ENCODE data around the gene LGALS14. TPM values are rescaled to one million over a fixed set of nuclear protein-coding genes. Genes with fewer than 3 reads are reported as not detected.

The LGALS14 gene
- total RNA-seq, 1 experiment from 2014 or later, result not detected

GRCh38 chr19:39738814-39739213, 34.5 kb downstream of the LGALS14 start (continued):
- TF ChIP-seq JUND (IDR thresholded peaks at IDR 0.05) (no peak), CBX3 (IDR thresholded peaks at IDR 0.05; ENCODE audit: low read depth) (no peak), RAD21 (IDR thresholded peaks at IDR 0.05; ENCODE audit: low read depth) (no peak), EZH2 (IDR thresholded peaks at IDR 0.05) (no peak), POLR2A (IDR thresholded peaks at IDR 0.05; ENCODE audit: borderline replicate concordance, extremely low read depth, insufficient read depth, insufficient read length) (no peak), FOSL1 (IDR thresholded peaks at IDR 0.05; ENCODE audit: low read depth) (no peak), YY1 (IDR thresholded peaks at IDR 0.05; ENCODE audit: extremely low read depth, insufficient replicate concordance, low read depth, low read length) (no peak)

- Histone ChIP-seq H3K4me2 (ENCODE audit: low read length) (no peak overlapping the region), H3K27ac (ENCODE audit: low read depth, low read length) (no peak overlapping the region), H3K36me3 (ENCODE audit: control insufficient read depth in 1 of 2, insufficient read depth in 2 of 2, low read length in 2 of 2) (no peaks in the 10 kb centered on the region), H4K20me1 (ENCODE audit: insufficient read depth) (no peaks in the 10 kb centered on the region), H3K9me3 (ENCODE audit: control insufficient read depth in 1 of 2, insufficient read depth in 1 of 2, low read depth in 1 of 2, low read length in 2 of 2) (no peaks in the 10 kb centered on the region), H3K79me2 (ENCODE audit: insufficient read depth, low read length) (no peaks in the 10 kb centered on the region), H3K27me3 (ENCODE audit: insufficient read depth, low read length) (peaks cover 75% of the 10 kb centered on the region), H3K4me1 (ENCODE audit: control insufficient read depth in 1 of 2, insufficient read depth in 2 of 2, low read length in 2 of 2) (no peaks in the 10 kb centered on the region), H3K9ac (ENCODE audit: low read length) (no peak overlapping the region), H3K9me2 (ENCODE audit: insufficient read depth) (no peaks in the 10 kb centered on the region), H3K4me3 (replicated peaks in 1 of 2; ENCODE audit: low read depth in 1 of 2, low read length in 2 of 2) (no peak overlapping the region), H2AFZ (ENCODE audit: low read depth, low read length, poor library complexity, severe bottlenecking) (no peak overlapping the region)
- ATAC-seq (no peak), DNase-seq (ENCODE audit: low read depth, low spot score) (no peak)
- TF ChIP-seq SRF (IDR thresholded peaks at IDR 0.05; ENCODE audit: low read depth) (no peak), ZFX (IDR thresholded peaks at IDR 0.05) (no peak), YY1 (IDR thresholded peaks at IDR 0.05; ENCODE audit: extremely low read depth, insufficient replicate concordance, low read depth, low read length) (no peak), EZH2phosphoT487 (IDR thresholded peaks at IDR 0.05; ENCODE audit: borderline replicate concordance) (no peak), MAX (IDR thresholded peaks at IDR 0.05) (no peak), POLR2A (IDR thresholded peaks at IDR 0.05; ENCODE audit: borderline replicate concordance, extremely low read depth, insufficient read depth, insufficient read length) (no peak), CBX3 (IDR thresholded peaks at IDR 0.05; ENCODE audit: low read depth) (no peak), CTCF (IDR thresholded peaks at IDR 0.05 in 2 of 3, conservative IDR thresholded peaks at IDR 0.05 in 1 of 3; ENCODE audit: borderline replicate concordance in 1 of 3, insufficient read depth in 1 of 3, low read depth in 2 of 3, low read length in 2 of 3) (no peak), ATF3 (IDR thresholded peaks at IDR 0.05) (no peak), CEBPB (IDR thresholded peaks at IDR 0.05; ENCODE audit: low read depth) (no peak), POLR2AphosphoS5 (IDR thresholded peaks at IDR 0.05; ENCODE audit: low read depth, low read length) (no peak), EZH2 (IDR thresholded peaks at IDR 0.05) (no peak), ELF1 (IDR thresholded peaks at IDR 0.05; ENCODE audit: borderline replicate concordance, low read depth) (no peak), SIN3A (IDR thresholded peaks at IDR 0.05; ENCODE audit: low read depth) (no peak), RAD21 (IDR thresholded peaks at IDR 0.05; ENCODE audit: low read depth) (no peak), JUND (IDR thresholded peaks at IDR 0.05) (no peak), SP1 (IDR thresholded peaks at IDR 0.05; ENCODE audit: low read depth) (no peak), ZNF274 (IDR thresholded peaks at IDR 0.05; ENCODE audit: low read depth, low read length) (no peak), TCF7L2 (IDR thresholded peaks at IDR 0.05; ENCODE audit: borderline replicate concordance, extremely low read depth, insufficient read depth, insufficient read length) (no peak), REST (IDR thresholded peaks at IDR 0.05; ENCODE audit: low read depth) (no peak)
- intact Hi-C loops (cut with micrococcal nuclease), result no loop called here
- no TSS peak for BruUV-seq (replicated peaks)
- POLR2A ChIA-PET, result no interaction called here
- CTCF ChIA-PET, result no interaction called here
- RAD21 ChIA-PET (ENCODE audit: low non-redundant PET in 1 of 2, low total read pairs in 2 of 2, uncharacterized antibody in 2 of 2, unreplicated experiment in 2 of 2), result no interaction called here
Observed at GRCh38 chr19:39740395-39740794, 36.1 kb downstream of the LGALS14 start.
